ENCODE measurements around the gene SLC25A26.
"Not testable (repeated sequence)": the region's sequence is repeated elsewhere in the genome, so short reads cannot be mapped to it uniquely, and the experiment has no call there.

SLC25A26 gene

DNA sequence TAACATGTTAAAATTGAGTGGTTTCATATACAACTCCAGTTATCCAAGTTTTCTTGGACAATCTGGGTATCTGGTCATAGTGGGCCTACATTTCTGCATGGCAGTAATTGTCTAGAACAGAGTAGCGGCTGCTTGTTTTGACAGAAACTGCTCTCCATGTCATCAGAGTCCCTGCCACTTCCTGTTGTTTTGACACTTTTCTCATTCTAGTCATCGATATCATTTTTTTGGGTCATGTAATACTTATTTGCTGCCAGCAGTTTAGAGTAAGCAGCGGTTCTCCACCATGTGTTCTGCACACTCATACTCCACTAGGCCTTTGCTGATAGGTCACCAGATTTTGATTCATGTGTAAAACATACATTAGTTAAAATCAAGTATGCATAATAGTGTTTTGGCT, 81.5 kb downstream of the SLC25A26 start:
- Histone ChIP-seq H3K9me3 (ENCODE audit: severe bottlenecking) (no peaks in the 10 kb centered on the region), H3K27ac (no peak overlapping the region), H3K4me3 (ENCODE audit: low read depth, low read length) (no peak overlapping the region), H3K27me3 (ENCODE audit: insufficient read depth, low read depth, severe bottlenecking) (no peaks in the 10 kb centered on the region), H3K36me3 (no peaks in the 10 kb centered on the region)
- TF ChIP-seq, protein P1, sequence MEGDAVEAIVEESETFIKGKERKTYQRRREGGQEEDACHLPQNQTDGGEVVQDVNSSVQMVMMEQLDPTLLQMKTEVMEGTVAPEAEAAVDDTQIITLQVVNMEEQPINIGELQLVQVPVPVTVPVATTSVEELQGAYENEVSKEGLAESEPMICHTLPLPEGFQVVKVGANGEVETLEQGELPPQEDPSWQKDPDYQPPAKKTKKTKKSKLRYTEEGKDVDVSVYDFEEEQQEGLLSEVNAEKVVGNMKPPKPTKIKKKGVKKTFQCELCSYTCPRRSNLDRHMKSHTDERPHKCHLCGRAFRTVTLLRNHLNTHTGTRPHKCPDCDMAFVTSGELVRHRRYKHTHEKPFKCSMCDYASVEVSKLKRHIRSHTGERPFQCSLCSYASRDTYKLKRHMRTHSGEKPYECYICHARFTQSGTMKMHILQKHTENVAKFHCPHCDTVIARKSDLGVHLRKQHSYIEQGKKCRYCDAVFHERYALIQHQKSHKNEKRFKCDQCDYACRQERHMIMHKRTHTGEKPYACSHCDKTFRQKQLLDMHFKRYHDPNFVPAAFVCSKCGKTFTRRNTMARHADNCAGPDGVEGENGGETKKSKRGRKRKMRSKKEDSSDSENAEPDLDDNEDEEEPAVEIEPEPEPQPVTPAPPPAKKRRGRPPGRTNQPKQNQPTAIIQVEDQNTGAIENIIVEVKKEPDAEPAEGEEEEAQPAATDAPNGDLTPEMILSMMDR (IDR thresholded peaks at IDR 0.05; ENCODE audit: low read depth, low read length): no peak
- no peak for DNase-seq

DNA sequence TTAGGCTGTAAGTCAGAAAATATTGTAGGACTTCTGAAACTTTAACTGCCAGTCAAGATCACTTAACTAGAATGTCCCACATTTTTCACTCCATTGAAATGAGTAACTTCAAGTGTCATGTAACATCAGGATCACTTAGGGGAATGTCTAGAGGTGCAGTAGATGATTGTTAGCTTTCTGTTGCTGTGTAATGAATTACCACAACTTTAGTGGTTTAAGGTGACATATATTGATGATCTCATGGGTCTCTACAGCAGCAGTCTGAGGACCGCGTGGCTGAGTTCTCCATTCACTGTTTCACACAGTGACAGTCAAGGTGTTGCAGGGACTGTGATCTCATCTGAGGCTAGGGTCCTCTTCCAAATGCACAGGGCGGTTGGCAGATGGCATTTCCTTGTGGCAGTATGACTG, 82.7 kb downstream of the SLC25A26 start:
- no peaks in the 10 kb centered on the region for H3K36me3 ChIP-seq
- no peak for DNase-seq

DNA sequence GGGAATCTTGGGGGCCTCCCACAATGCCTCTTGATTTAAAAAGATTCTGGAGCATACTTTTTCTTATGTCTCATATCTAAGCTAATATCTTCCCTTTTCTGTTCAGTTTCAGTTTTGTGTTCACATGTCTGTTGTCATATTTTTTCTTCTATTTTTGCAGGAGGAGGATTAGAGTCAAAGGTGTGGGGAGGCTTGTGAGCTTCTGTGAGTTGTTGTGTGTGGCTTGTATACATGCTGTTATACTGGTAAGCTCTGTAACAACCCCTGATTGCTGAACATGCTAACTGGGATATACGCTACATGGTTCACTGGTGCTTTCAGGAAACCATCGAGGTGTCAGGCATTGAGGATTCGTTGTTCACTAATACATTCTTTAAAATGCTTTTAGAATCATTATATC, 83.5 kb downstream of the SLC25A26 start:
- Histone ChIP-seq H3K4me3 (ENCODE audit: low read depth, low read length) (no peak overlapping the region), H3K27me3 (ENCODE audit: insufficient read depth, low read depth, severe bottlenecking) (no peaks in the 10 kb centered on the region), H3K9me3 (ENCODE audit: severe bottlenecking) (no peaks in the 10 kb centered on the region), H3K27ac (no peak overlapping the region), H3K36me3 (no peaks in the 10 kb centered on the region)
- no peak for DNase-seq
- TF ChIP-seq, protein P1 (IDR thresholded peaks at IDR 0.05; ENCODE audit: low read depth, low read length): no peak

More for the DNA sequence above, 82.7 kb downstream of the SLC25A26 start:
- Histone ChIP-seq H3K27ac (no peak overlapping the region), H3K9me3 (ENCODE audit: severe bottlenecking) (no peaks in the 10 kb centered on the region), H3K27me3 (ENCODE audit: insufficient read depth, low read depth, severe bottlenecking) (no peaks in the 10 kb centered on the region), H3K4me3 (ENCODE audit: low read depth, low read length) (no peak overlapping the region)
- TF ChIP-seq, protein P1 (IDR thresholded peaks at IDR 0.05; ENCODE audit: low read depth, low read length): no peak

DNA sequence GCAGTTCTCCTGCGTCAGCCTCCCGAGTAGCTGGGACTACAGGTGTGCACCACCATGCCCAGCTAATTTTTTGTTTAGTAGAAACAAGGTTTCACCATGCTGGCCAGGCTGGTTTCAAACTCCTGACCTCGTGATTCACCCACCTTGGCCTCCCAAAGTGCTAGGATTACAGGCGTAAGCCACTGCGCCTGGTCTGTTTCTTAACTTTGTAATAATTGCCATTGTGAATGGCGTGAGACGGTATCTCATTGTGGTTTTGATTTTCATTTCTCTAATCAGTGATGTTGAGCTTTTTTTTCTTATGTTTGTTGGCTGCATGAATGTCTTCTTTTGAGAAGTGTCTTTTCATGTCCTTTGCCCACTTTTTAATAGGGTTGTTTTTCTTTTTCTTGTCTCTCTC, 85.3 kb downstream of the SLC25A26 start:
- DNase-seq; H3K4me3 ChIP-seq (ENCODE audit: low read depth, low read length): not testable (repeated sequence)

DNA sequence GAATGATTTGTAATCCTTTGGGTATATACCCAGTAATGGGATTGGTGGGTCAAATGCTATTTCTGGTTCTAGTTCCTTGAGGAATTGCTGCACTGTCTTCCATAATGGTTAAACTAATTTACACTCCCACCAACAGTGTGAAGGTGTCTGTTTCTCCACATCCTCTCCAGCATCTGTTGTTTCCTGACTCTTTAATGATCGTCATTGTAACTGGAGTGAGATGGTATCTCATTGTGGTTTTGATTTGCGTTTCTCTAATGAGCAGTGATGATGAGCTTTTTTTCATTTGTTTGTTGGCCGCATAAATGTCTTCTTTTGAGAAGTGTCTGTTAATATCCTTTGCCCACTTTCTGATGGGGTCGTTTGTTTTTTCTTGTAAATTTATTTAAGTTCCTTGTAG, 86.2 kb downstream of the SLC25A26 start:
- not testable (repeated sequence) for H3K27ac ChIP-seq; H3K4me3 ChIP-seq (ENCODE audit: low read depth, low read length); DNase-seq; H3K36me3 ChIP-seq; H3K27me3 ChIP-seq (ENCODE audit: insufficient read depth, low read depth, severe bottlenecking); H3K9me3 ChIP-seq (ENCODE audit: severe bottlenecking)

More for the DNA sequence above, 85.3 kb downstream of the SLC25A26 start:
- H3K36me3 ChIP-seq; H3K27me3 ChIP-seq (ENCODE audit: insufficient read depth, low read depth, severe bottlenecking); H3K27ac ChIP-seq; H3K9me3 ChIP-seq (ENCODE audit: severe bottlenecking): not testable (repeated sequence)

DNA sequence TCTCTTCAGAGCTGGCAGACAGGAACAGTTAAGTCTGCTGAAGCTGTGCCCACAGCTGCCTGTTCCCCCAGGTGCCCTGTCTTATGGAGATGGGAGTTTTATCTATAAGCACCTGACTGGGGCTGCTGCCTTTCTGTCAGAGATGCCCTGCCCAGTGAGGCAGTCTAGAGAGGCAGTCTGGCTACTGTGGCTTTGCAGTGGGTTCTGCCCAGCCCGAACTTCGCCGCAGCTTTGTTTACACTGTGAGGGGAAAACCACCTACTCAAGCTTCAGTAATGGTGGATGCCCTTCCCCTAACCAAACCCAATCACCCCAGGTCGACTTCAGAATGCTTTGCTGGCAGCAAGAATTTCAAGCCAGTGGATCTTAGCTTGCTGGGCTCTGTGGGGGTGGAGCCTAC, 91.2 kb downstream of the SLC25A26 start:
- no peak for DNase-seq
- Histone ChIP-seq H3K9me3 (ENCODE audit: severe bottlenecking) (no peaks in the 10 kb centered on the region), H3K36me3 (no peaks in the 10 kb centered on the region), H3K27ac (no peak overlapping the region), H3K4me3 (ENCODE audit: low read depth, low read length) (no peak overlapping the region), H3K27me3 (ENCODE audit: insufficient read depth, low read depth, severe bottlenecking) (no peaks in the 10 kb centered on the region)
- TF ChIP-seq, protein P1 (IDR thresholded peaks at IDR 0.05; ENCODE audit: low read depth, low read length): no peak

DNA sequence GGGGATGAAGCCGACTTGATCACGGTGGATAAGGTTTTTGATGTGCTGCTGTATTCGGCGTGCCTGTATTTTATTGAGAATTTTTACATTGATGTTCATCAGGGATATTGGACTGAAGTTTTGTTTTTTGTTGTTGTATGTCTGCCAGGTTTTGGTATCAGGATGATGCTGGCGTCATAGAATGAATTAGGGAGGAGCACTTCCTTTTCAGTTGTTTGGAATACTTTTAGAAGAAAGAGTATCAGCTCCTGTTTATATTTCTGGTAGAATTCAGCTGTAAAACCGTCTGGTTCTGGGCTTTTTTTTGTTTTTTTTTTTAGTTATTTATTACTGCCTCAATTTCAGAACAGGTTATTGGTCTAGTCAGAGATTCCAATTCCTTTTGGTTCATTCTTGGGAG, 93.7 kb downstream of the SLC25A26 start:
- TF ChIP-seq, protein P1 (IDR thresholded peaks at IDR 0.05; ENCODE audit: low read depth, low read length): no peak
- Histone ChIP-seq H3K9me3 (ENCODE audit: severe bottlenecking) (no peaks in the 10 kb centered on the region), H3K4me3 (ENCODE audit: low read depth, low read length) (no peak overlapping the region), H3K27ac (no peak overlapping the region), H3K27me3 (ENCODE audit: insufficient read depth, low read depth, severe bottlenecking) (no peaks in the 10 kb centered on the region), H3K36me3 (no peaks in the 10 kb centered on the region)
- DNase-seq: no peak

All from WERI-Rb-1 (cell line).